Inflammatory macrophage (primary cell): ENCODE data around the gene GSTM3.
"Not testable (repeated sequence)": the region's sequence is repeated elsewhere in the genome, so short reads cannot be mapped to it uniquely, and the experiment has no call there.

ENCODE experiments used
- DNase-seq, 2 donors: peaks; one replicate each; pipeline ENCODE4 v3.0.0-alpha.2; 2020 to 2022

The GSTM3 gene

DNA sequence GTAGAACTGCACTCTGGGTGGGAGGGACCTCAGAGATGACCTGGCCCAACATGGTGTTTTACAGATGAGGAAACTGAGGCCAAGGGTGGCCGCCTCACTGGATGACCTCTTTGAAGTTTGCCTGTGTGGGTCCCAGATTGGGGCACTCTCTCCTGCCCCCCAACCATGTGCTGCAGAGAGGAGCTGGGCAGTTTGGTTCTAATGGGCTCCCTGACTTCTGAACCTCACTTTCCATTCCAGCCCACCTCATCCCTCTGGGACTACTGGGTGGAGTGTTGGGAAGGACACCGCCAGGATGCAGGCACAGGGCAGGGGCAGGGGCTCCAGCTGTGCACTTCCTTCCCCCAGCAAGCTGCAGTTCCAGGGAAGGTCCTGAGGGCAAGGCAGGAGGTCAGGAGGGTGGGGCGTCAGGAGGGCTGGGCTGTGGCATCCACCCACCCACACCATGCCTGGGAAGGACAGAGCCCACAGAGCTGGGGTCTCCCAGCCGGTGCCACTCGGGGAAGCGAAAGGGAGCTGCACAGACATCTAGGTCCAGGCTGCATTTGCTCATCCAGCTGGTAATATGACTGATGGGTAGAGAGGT is 33.2 kb upstream of the GSTM3 start:
- DNase-seq: no peak

DNA sequence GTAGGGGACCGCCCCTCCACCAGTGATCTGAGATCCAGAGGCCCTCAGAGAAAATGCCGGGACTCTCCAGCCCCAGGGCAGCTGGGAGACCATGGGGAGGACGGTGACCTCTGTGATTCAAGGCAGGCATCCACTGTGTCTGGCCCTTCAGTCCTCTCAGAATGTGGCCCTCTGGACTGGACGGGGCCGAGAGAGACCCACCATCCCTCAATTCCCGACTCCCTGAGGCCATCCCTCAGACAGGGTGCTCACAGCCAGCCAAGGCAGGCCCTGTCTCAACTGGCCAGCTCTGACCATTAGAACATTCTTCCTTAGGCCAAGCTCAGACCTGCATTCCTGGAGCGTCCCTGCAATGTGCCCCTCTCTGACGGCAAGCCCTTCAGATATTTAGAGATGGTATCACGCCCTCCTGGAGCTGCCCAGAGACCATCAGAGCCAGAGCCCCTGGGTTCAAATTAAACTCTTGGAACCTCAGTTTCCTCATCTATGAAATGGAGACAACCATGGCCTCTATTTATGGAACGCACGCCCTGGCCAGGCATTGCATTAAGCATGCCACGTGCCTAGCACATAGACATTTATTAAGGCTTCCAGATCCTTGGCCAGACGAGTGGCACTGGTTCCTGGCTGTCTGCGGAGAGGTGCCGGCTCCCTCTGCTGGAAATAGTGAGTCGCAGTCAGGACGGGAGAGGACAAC is 32.5 kb upstream of the GSTM3 start:
- DNase-seq: peak; percentile 91 to 93

DNA sequence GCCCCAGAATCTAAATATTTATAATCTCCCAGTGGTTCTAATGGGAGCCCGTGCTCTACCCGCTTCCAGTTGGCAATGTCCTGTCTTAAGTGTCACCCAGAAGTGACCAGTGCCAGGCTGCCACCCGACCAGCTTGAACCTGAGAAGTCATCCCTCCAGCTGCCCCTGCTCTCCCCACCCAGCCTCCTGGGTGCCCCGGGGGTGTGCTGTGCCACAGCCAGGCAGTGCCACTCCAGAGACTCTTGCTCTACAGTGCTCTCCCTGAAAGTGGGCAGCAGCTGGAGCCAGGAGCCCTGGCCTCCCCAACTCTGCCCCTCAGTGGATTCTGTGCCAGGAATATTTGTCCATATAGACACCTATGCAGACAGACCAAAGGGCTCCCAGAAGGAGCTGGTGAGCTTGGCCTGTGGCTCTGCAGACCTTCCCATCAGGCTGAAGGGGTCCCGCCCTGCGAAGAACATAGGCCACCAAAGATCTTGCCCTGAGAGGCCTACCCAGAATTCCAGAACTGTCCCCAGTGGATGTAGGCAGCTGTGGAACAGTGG is 31.9 kb upstream of the GSTM3 start:
- no peak for DNase-seq

GRCh38 chr1:109771712-109772657 is 31.1 kb upstream of the GSTM3 start:
- no peak for DNase-seq

DNA sequence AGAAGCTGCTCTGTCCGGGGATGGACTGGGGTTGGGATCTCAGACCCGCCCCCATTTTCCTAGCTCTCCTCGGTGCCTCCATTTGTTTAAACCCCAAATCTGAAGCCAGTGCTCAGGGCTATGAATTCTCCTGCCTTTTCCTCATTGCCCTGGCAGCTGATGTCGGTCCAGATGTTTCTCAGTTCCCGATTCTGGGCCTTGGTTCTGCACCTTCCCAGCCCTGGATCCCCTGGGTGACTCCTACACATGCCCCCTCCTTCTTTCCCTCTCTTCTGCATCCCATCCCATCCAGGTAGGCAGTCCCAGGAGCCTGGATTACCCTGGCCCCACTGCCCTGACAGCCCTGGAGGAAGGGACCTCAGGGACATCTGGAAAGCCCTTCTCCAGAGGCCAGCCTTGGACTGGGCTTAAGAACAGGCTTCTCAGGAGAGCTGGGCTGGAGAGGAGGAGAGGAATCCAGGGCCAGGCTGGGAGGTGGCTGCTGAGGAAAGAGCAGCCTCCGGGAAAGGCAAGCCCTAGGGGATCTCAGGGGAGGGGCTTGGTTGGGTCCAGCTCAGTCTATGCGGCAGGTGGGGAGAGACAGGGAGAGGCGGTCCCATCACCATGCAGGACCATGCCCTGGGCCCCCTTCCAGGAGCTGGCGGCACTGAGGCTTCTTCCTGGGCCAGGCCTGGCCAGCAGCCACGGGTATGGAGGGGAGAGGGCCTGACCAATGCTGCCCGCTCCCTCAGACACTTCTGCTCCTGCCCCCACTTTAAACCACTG is 29.7 kb upstream of the GSTM3 start:
- DNase-seq: no peak

DNA sequence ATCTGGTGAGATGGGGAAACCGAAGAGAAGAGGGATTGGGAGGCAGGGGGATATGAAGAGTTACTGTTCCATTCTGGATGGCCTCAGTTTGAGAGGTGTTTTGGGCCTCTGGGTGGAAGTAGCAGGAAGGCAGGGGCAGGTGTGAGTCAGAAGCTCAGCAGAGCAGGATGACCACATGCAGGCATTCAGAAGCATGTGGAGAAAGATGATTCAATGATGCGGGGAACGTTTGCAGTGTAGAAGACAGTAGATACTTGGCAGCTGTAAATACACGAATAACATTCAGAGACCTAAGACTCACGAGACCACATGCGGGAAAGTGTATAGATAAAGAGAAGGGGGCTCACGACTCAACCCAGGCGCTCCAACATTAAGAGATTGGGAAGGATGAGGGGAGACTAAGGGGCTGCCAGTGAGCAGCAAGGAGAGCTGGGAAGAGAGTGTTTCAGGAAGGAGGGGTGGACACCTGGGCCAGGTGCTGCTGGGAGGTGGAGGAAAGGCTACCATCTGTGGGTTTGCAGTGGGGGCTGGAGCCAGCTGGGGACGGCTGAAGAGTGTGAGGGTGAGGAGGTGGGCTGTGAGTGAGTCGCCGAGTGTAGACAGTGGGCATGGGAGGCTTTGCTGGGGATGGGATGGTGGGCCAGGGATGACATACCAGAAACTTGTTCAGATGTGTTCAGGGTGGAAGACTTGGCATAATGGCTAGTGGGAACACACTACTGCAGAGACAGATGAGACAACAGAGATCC is 28.7 kb upstream of the GSTM3 start:
- no peak for DNase-seq

GRCh38 chr1:109768820-109769219 is 28.0 kb upstream of the GSTM3 start:
- no peak for DNase-seq

GRCh38 chr1:109768335-109768650 is 27.5 kb upstream of the GSTM3 start:
- no peak for DNase-seq

DNA sequence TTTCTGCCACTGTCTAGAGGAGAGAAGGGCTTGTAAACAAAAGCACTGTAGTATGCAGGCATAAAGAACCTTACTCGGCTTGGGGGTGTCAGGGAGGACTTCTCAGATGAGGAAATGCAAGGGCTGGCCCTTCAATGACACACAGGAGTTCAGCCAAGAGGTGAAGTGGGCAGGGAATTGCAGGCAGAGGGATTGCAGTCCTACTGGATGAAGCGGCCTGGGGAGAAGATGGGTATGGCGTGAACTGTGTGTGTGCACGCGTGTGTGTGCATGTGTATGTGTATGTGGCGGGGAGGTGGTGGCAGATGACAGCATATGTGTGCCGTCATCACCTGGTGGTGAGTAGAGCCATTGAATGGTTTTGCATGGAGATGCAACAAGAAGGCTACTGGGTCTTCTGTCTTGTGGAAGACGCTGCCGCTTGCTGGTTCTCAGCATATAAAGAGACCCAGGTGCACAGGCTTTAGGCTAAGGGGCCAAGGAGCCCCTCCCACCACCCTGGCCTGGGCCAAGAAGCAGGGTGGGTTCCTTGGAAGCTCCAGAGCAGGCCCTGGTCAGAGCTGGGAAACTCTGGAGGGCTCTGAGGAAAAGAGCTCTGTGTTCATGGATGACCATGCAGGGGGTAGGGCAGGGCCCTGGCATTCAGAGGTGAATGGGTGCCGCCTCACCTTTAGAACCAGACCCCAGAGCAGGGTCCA is 26.9 kb upstream of the GSTM3 start:
- DNase-seq: no peak

DNA sequence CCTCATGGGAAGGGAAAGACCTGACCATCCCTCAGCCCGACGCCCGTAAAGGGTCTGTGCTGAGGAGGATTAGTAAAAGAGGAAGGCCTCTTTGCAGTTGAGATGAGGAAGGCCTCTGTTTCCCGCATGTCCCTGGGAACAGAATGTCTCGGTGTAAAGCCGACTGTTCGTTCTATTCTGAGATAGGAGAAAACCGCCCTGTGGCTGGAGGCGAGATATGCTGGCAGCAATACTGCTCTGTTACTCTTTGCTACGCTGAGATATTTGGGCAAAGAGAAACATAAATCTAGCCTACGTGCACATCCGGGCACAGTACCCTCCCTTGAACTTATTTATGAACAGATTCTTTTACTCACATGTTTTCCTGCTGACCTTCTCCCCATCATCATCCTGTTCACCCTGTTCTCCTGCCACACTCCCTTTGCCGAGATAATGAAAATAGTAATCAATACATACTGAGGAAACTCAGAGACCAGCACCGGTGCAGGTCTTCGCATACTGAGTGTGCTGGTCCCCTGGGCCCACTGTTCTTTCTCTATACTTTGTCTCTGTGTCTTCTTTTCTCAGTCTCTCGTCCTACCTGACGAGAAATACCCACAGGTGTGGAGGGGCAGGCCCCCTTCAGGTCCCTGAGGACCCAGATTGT is 26.3 kb upstream of the GSTM3 start:
- DNase-seq: not testable (repeated sequence)

GRCh38 chr1:109765896-109766615 is 25.2 kb upstream of the GSTM3 start:
- DNase-seq: no peak

- no peak for DNase-seq
Observed at GRCh38 chr1:109765483-109765815, 24.6 kb upstream of the GSTM3 start.

GRCh38 chr1:109764561-109765482 is 24.0 kb upstream of the GSTM3 start:
- DNase-seq: no peak

DNA sequence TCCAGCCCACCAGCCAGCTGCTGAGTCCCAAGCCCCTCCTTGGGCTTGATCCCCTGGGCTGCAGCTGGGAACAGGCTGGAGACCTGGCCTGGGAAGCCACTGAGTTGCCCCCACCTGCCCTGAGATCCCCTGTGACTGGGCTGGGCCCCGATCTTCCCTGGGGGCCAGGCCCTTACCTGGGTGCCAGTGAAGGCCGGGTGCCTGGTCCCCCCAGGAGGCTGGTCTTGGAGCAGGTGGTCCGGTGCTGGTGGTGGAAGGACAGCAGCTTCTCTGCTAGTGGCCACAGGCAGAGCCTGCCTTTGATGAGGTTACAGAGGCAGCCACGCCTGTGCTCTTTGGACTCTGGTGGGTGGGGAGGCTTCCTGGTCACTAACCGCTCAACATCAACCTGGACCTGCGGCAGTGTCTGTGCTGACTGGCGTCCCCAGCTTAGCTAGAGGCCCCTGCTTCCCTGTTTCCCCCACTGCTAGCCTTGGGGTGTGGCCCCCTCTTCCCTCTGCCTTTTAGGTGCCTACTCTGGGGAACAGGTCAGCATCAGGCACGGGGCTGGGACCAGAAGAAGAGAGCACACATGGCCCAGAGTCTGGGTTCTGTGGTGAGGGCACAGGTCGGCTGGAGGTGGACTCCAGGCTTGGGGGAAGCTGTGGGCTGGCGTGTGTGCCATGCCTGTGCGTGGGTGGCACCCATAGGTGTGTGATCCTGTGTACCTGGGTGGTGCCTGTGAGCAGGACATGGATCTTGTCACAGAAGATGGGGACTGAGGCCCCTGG is 23.0 kb upstream of the GSTM3 start, which contains the start of gene EPS8L3:
EPS8L3 (minus strand) TSS at position 278 of the 770 bp plus-strand sequence. CDS start 2,174 bp downstream, outside the sequence.
- no peak for DNase-seq

GRCh38 chr1:109762821-109763645 is 22.2 kb upstream of the GSTM3 start:
- peak; percentile 31 to 36 for DNase-seq

DNA sequence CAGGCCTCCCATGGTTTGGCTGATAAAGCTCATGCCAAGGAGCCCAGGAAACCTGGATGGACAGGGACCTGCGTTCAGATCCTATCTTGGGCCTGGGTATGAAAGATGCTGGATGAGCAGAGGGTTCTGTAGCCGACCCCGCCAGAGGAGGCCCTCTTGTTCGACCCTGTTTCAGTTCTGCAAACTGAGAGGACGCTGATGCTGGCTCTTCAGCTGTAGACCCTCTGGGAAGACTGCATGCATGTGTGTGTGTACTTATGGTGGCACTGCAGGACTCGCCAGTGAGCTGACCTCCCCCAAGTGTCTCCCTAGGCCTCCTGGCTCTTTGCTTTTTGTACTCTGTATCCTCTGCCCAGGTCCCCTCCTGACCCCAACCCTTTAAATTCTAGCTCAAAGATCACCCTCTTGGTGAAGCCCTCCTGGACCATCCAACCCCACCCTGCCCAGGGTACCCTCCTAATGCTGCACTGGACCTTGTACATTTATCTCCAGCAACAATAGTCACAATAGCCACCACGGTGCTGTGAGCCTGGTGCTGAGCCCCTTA is 21.3 kb upstream of the GSTM3 start:
- DNase-seq: no peak
